PFSK-1 (cell line): ENCODE results near the gene DTNA.

Experiments used
- POLR2AphosphoS5 ChIP-seq: IDR thresholded peaks from 2 replicates; pipeline ENCODE4 v1.6.1; 2012; ENCODE audit warnings: low read depth, mild to moderate bottlenecking, control low read depth, low read length, moderate library complexity
- REST ChIP-seq, 2 experiments: IDR thresholded peaks; 2 replicates each; pipeline versions ENCODE4 v1.6.1 to v1.8.0; 2011 to 2012; ENCODE audit warnings: low read depth in 2 of 2, low read length in 2 of 2, control low read depth in 1 of 2, inconsistent platforms in 1 of 2, mild to moderate bottlenecking in 1 of 2, moderate library complexity in 1 of 2; ENCODE audit not compliant: insufficient read depth in 1 of 2
- TAF1 ChIP-seq: IDR thresholded peaks from 2 replicates; pipeline ENCODE4 v1.6.1; 2012; ENCODE audit warnings: low read length, control low read depth, borderline replicate concordance; ENCODE audit not compliant: insufficient read depth

- TF ChIP-seq REST (IDR thresholded peaks at IDR 0.05; ENCODE audit: insufficient read depth in 1 of 2, low read depth in 2 of 2, low read length in 2 of 2), result no peak
- TF ChIP-seq POLR2AphosphoS5, result no peak
- no peak for TF ChIP-seq TAF1
Observed at GRCh38 chr18:34929336-34929780, 219.3 kb downstream of the DTNA start.
